Measurements from ENCODE around the gene GSTM5.
"Not testable (repeated sequence)": the region's sequence is repeated elsewhere in the genome, so short reads cannot be mapped to it uniquely, and the experiment has no call there.

The GSTM5 gene

DNA sequence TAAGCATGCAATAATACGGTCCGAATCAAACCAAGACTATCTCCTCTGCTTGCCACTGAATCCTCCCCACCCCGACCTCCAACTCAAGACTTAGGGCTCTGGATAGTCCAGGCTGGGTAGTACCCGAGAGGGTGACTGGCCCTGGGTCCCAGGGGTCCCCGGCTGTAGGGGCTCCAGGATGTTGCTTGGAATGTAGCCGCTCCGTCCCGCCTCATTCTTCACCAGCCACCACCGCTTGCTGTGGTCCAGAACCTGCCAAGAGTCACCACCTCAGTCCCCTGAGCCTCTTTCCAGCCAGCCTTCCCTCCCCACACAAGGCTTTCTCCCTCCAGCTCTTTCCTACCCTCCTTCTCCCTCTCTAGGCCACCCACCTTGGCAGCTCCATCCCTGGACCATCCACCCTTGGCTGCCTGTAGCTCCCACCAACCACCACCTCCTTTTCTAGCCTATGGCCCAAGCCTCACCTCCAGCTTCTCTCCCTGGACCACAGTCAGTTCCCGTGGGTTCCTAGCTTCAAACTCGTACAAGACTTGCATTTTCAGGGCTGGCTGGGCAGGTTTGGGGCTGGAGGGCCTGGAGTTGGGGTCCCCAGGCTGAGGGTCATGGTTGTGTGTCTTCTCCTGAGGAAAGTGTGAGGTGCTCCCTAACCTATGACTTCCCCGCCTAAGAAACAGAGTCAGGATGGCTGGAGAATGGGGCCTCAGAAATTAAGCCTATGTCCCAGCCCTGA lies 39.6 kb downstream of the GSTM5 start:
- no peak for TF ChIP-seq CTCF (conservative IDR thresholded peaks at IDR 0.05; ENCODE audit: low read depth, low read length)
- Histone ChIP-seq H3K4me1 (ENCODE audit: low read depth, poor library complexity, severe bottlenecking) (no peaks in the 10 kb centered on the region), H3K9ac (no peak overlapping the region), H3K79me2 (ENCODE audit: insufficient read depth, low read depth) (no peaks in the 10 kb centered on the region), H3K4me3 (IDR thresholded peaks at IDR 0.05; ENCODE audit: insufficient read depth, low read depth, low read length) (no peak overlapping the region), H3K4me2 (no peak overlapping the region), H3K27ac (no peak overlapping the region), H2AFZ (ENCODE audit: low read depth) (no peak overlapping the region), H4K20me1 (ENCODE audit: insufficient read depth) (no peaks in the 10 kb centered on the region), H3K36me3 (ENCODE audit: insufficient read depth) (no peaks in the 10 kb centered on the region), H3K27me3 (ENCODE audit: insufficient read depth, low read depth) (no peaks in the 10 kb centered on the region)

DNA sequence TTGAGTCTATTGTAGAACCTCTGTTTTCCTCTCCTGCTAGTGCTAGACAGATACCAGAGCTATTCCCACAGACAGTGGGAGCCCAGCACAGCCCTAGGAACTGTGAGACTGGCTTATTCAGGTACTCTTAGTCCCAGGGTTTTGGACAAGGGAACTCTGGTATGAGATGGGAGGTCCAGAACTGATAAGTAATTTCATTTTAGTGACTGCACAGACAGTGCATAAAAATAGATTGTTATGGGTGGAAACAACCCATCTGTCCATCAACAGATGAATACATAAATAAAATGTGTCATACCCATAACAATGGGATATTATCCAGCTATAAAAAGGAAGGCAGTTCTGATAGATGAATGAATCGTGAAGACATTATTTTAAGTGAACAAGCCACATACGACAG lies 42.7 kb downstream of the GSTM5 start:
- Histone ChIP-seq H3K4me1 (ENCODE audit: low read depth, poor library complexity, severe bottlenecking) (no peaks in the 10 kb centered on the region), H2AFZ (ENCODE audit: low read depth) (no peak overlapping the region), H4K20me1 (ENCODE audit: insufficient read depth) (no peaks in the 10 kb centered on the region), H3K79me2 (ENCODE audit: insufficient read depth, low read depth) (no peaks in the 10 kb centered on the region), H3K36me3 (ENCODE audit: insufficient read depth) (no peaks in the 10 kb centered on the region), H3K4me3 (IDR thresholded peaks at IDR 0.05; ENCODE audit: insufficient read depth, low read depth, low read length) (no peak overlapping the region), H3K9ac (no peak overlapping the region), H3K4me2 (no peak overlapping the region), H3K27ac (no peak overlapping the region), H3K27me3 (ENCODE audit: insufficient read depth, low read depth) (no peaks in the 10 kb centered on the region)
- no peak for TF ChIP-seq CTCF (conservative IDR thresholded peaks at IDR 0.05; ENCODE audit: low read depth, low read length)

DNA sequence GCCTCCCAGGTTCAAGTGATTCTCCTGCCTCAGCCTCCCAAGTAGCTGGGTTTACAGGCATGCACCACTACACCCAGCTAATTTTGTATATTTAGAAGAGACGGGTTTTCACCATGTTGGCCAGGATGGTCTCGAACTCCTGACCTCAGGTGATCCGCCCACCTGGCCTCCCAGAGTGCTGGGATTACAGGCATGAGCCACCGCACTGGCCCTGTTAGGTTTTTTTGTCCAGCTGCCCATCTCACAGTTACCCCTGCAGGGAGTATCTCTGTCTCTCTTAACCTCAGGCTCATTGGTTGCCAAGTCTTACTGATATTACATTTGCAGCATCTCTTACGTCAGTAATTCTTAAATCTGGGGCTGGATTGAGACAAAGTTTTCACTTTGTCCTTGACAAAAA lies 44.3 kb downstream of the GSTM5 start:
- H3K9ac ChIP-seq; H3K27me3 ChIP-seq (ENCODE audit: insufficient read depth, low read depth); H3K4me3 ChIP-seq (IDR thresholded peaks at IDR 0.05; ENCODE audit: insufficient read depth, low read depth, low read length); H2AFZ ChIP-seq (ENCODE audit: low read depth); H3K79me2 ChIP-seq (ENCODE audit: insufficient read depth, low read depth); H3K27ac ChIP-seq; H3K36me3 ChIP-seq (ENCODE audit: insufficient read depth); H3K4me2 ChIP-seq; H3K4me1 ChIP-seq (ENCODE audit: low read depth, poor library complexity, severe bottlenecking); H4K20me1 ChIP-seq (ENCODE audit: insufficient read depth): not testable (repeated sequence)

GRCh38 chr1:109756848-109757521 lies 44.9 kb downstream of the GSTM5 start:
- H3K4me2 ChIP-seq = no peak overlapping the region
- H3K27me3 ChIP-seq (ENCODE audit: insufficient read depth, low read depth) = no peaks in the 10 kb centered on the region
- H3K79me2 ChIP-seq (ENCODE audit: insufficient read depth, low read depth) = no peaks in the 10 kb centered on the region
- no peak overlapping the region for H3K9ac ChIP-seq
- H3K4me1 ChIP-seq (ENCODE audit: low read depth, poor library complexity, severe bottlenecking) = no peaks in the 10 kb centered on the region
- no peak overlapping the region for H3K27ac ChIP-seq
- H2AFZ ChIP-seq (ENCODE audit: low read depth) = no peak overlapping the region
- H3K4me3 ChIP-seq (IDR thresholded peaks at IDR 0.05; ENCODE audit: insufficient read depth, low read depth, low read length) = no peak overlapping the region
- TF ChIP-seq CTCF (conservative IDR thresholded peaks at IDR 0.05; ENCODE audit: low read depth, low read length) = no peak
- H4K20me1 ChIP-seq (ENCODE audit: insufficient read depth) = no peaks in the 10 kb centered on the region
- no peaks in the 10 kb centered on the region for H3K36me3 ChIP-seq (ENCODE audit: insufficient read depth)
